ENCODE results near the gene ST7.

DNA sequence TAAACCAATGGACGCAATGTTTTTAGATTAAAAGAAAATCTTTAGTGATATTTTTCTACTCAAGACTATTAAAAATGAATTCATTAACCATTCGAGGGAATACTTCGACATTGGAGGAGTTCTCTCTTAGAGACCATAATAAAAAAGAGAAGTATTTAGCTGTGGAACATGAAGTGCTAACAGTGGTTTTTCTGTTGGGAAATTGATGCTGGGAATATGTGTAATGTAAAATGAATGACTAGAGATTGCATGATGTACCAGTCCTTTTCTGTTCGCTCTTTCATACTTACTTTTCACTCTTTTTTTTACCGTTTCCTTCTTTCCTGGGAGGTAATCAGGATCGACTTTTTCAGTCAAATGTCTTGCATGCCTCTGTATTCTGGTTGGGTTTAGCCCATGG is 41.3 kb downstream of the ST7 start:
- TF ChIP-seq CTCF (IDR thresholded peaks at IDR 0.05; ENCODE audit: poor library complexity) (no peak), EZH2 (IDR thresholded peaks at IDR 0.05; ENCODE audit: borderline replicate concordance) (no peak), EZH2phosphoT487 (IDR thresholded peaks at IDR 0.05; ENCODE audit: low read depth, severe bottlenecking, unreplicated experiment) (no peak)

All from hepatocyte (in vitro differentiated cells).